Measurements from ENCODE around the gene PRKAR2B. TPM values are rescaled to one million over a fixed set of nuclear protein-coding genes. Genes with fewer than 3 reads are reported as not detected.

PRKAR2B gene
- total RNA-seq, 2 experiments from 2014 or later, result 0.93 to 1.4 TPM

DNA sequence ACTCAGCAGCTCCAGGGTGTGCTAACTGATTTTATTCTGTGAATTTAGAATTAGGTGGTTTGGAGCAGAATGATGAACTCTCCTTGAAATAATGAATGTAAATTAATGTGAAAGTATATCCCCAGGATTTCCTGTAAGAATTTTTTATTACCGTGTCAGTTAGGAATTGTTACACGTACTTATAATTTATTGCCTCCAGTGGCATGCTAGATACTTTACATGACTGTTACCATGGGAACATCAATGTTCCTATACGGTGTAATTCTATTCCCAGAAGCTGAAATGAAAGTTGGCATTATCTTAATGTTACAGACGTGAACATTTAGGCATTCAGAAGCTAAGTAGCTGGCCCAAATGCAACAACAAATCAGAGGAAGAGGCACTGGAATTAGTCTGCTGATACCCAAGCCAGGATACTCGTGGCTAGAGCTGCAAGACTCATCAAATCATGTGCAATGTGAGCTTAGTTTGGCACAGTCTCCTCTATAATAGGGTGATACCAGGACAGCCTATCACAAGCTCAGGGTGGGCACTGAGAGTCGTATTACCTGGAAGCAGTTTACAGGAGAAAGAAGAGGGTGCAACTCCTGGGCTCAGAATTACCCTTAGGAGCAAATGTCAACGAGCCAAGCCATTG lies 30.0 kb upstream of the PRKAR2B start:
- no peak overlapping the region for H3K4me3 Mint-ChIP-seq
- H3K27ac Mint-ChIP-seq, result no peak overlapping the region
- H3K4me1 Mint-ChIP-seq, result no peaks in the 10 kb centered on the region
- CTCF ChIA-PET, result interaction anchor here (1.2 kb wide), 1 partner anchor 23 kb away, joined by 4 read pairs; no protein-coding TSS in a partner anchor
- ATAC-seq (no peak), DNase-seq (no peak)
- intact Hi-C loops (cut with DNase I, micrococcal nuclease), result no loop called here
- no peaks in the 10 kb centered on the region for H3K36me3 Mint-ChIP-seq (ENCODE audit: low read depth)
- POLR2A ChIA-PET, result interaction anchor here (0.6 kb wide), 1 partner anchor 10 kb away, joined by 4 read pairs; no protein-coding TSS in a partner anchor
- peaks cover 4% of the 10 kb centered on the region for H3K27me3 Mint-ChIP-seq
- H3K9me3 Mint-ChIP-seq (ENCODE audit: low read depth), result no peaks in the 10 kb centered on the region

DNA sequence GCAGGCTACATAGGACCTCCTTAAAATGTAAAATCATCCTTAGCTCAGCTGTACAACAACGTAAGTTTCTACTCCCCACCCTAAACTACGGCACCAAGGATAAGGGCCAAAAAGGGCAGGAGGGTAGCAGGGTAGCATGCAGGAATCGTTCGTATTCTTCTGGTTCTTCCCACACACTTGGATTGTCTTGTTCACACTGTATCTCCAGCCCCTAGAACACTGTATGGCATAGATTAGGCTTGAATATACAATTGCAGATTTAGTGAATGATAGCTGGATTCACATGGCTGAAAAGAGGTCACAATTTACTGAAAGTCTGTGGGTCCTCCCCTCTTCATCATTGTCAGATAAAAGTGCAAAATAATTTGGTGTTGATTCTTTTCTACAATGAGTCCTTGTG lies 28.2 kb upstream of the PRKAR2B start:
- Mint-ChIP-seq H3K4me1 (no peaks in the 10 kb centered on the region), H3K27me3 (peaks cover 4% of the 10 kb centered on the region), H3K27ac (no peak overlapping the region), H3K9me3 (ENCODE audit: low read depth) (no peaks in the 10 kb centered on the region), H3K36me3 (ENCODE audit: low read depth) (no peaks in the 10 kb centered on the region), H3K4me3 (no peak overlapping the region)
- DNase-seq (no peak), ATAC-seq (no peak)
- POLR2A ChIA-PET, result no interaction called here
- CTCF ChIA-PET, result no interaction called here
- intact Hi-C loops (cut with DNase I, micrococcal nuclease), result no loop called here

DNA sequence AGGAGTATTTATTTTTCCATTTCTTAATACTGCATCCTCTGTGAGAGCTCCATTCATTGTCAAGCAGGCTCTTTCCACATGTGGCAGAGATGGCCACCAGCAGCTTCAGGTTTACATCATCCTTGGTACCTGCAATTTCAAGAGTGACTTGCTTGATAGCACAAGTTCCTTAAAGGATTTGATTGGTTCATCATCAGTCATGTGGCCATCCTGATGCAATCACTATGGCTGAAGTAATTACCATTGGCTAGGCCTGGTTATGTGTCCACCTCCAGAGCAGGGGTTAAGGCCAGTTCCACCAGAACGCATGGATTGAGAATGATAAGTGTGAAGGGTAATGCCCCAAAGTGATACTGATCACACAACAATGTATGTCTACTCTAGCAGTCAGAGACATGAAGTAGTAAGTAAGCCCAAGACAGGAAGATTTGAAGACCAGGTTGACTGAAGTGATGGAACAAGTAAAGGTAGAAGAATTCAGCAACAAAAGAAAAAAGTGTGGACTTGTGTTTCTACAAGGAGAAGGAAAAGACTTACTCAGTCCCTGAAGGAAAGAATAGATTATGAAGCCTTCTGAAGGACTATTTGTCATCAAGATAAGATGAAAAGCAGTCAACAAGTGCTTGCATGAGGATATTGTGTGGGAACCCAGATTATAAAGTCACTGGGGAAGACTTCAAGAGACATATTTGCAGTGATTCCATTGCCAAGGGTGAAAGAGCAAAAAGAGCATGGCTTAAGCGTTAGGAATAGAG lies 26.4 kb upstream of the PRKAR2B start:
- POLR2A ChIA-PET, result no interaction called here
- DNase-seq, result no peak
- H3K27ac Mint-ChIP-seq, result no peak overlapping the region
- peaks cover 4% of the 10 kb centered on the region for H3K27me3 Mint-ChIP-seq
- intact Hi-C loops (cut with DNase I, micrococcal nuclease), result no loop called here
- CTCF ChIA-PET, result interaction anchor here (0.9 to 1.6 kb wide), 2 partner anchors 11 to 13 kb away, joined by 3 to 4 read pairs; no protein-coding TSS in a partner anchor
- H3K4me3 Mint-ChIP-seq, result no peak overlapping the region
- H3K9me3 Mint-ChIP-seq (ENCODE audit: low read depth), result no peaks in the 10 kb centered on the region
- H3K4me1 Mint-ChIP-seq, result no peaks in the 10 kb centered on the region
- no peaks in the 10 kb centered on the region for H3K36me3 Mint-ChIP-seq (ENCODE audit: low read depth)
- no peak for ATAC-seq

DNA sequence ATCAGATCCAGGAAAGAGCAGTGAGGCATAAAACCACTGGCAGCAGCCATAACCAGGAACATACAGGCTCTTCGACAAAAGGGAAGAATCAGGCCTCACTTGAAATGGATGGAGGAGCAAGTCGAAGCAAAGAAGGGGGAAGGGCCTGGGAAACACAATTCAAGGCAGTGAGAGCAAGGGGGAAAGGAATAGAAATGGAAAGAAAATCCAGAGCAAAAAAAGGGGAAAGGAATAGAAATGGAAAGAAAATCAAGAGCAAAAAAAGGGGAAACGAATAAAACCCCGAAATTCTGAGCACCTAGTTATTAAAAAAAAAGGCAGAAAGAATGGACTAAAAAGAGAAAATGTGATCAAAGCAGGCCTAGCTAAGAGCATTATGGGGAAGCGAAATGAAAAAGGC lies 24.1 kb upstream of the PRKAR2B start:
- Mint-ChIP-seq H3K4me3 (no peak overlapping the region), H3K36me3 (ENCODE audit: low read depth) (no peaks in the 10 kb centered on the region), H3K27me3 (peaks cover 2% of the 10 kb centered on the region), H3K27ac (no peak overlapping the region), H3K4me1 (no peaks in the 10 kb centered on the region), H3K9me3 (ENCODE audit: low read depth) (peaks cover 1% of the 10 kb centered on the region)
- ATAC-seq, result no peak
- DNase-seq, result no peak
- intact Hi-C loops (cut with DNase I, micrococcal nuclease), result no loop called here
- ChIA-PET POLR2A (no interaction called here), CTCF (interaction anchor here (1.1 kb wide), 1 partner anchor 18 kb away, joined by 3 read pairs; no protein-coding TSS in a partner anchor)

DNA sequence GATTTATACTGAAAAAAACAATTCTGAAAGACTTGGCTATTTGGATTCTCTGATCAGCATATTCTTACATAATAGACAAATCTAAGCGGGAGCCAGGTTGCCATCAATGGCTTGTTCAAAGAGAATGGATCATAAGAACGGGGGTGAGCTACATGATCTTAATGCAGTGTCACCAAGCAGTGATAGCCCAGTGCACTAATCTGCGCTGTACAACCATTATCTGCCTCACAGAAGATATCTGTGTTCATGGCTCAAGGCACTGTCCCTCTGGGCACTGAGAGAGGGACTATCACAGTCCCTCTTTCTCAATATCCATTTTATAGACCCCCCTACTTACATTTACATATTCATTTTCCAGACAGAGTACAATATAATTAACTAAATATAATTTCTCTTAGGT lies 22.9 kb upstream of the PRKAR2B start:
- intact Hi-C loops (cut with DNase I, micrococcal nuclease), result no loop called here

DNA sequence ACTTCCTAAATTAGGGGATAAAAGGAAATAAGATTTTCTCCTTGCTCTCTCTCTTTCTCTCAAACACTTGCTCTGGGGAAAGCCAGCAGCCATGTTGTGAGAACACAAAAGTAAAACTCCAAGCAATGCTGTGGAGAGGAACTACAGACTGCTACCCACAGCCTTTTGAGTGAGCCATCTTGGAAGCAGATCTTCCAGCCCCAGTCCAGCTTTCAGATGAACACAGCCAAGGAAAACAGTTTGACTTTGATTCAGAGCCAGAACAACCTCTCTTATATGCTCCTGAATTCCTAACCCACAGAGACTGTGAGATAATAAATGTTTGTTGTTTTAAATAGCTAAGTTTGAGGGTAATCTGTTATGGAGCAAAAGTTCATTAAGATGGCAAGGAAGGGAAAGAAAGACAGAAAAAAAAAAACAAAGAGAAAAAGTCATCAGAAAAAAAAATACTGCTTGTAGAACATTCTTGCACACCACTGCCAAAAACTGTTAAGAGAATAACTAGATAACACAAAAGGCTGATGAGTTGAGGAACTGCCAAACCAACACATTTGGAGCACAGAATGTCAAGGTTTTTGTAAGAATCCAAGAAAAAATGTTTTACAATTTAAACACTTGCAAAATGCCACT lies 20.9 kb upstream of the PRKAR2B start:
- CTCF ChIA-PET, result interaction anchor here (0.6 to 1.1 kb wide), 3 partner anchors 16 to 188 kb away, joined by 3 to 4 read pairs (median 3); no protein-coding TSS in a partner anchor
- no peak for ATAC-seq

More for the DNA sequence above, 22.9 kb upstream of the PRKAR2B start:
- Mint-ChIP-seq H3K27ac (no peak overlapping the region), H3K27me3 (peaks cover 2% of the 10 kb centered on the region), H3K4me1 (no peaks in the 10 kb centered on the region), H3K9me3 (ENCODE audit: low read depth) (peaks cover 1% of the 10 kb centered on the region), H3K36me3 (ENCODE audit: low read depth) (no peaks in the 10 kb centered on the region), H3K4me3 (no peak overlapping the region)
- POLR2A ChIA-PET, result no interaction called here
- CTCF ChIA-PET, result no interaction called here
- ATAC-seq (no peak), DNase-seq (no peak)

DNA sequence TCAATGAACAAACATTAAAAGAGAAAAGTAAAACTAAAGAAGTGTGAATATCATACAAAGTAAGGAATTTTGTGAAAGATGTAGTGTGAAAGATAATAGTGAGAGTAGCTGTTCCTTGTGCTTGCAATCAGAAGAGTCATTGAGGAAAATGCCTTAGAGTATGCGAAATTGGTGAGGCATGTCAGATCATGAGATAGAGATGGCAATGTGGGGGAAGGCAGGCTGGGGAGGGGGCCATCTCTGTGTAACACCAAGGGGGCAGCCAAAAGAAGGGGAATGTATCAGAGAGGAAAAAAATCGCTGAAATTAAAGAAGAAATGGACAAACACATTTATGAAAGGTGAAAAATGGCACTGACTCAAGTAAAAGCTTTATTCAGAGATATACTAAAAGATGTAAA lies 19.6 kb upstream of the PRKAR2B start:
- Mint-ChIP-seq H3K4me3 (no peak overlapping the region), H3K27ac (no peak overlapping the region), H3K9me3 (ENCODE audit: low read depth) (peaks cover 1% of the 10 kb centered on the region), H3K36me3 (ENCODE audit: low read depth) (no peaks in the 10 kb centered on the region), H3K4me1 (no peaks in the 10 kb centered on the region), H3K27me3 (no peaks in the 10 kb centered on the region)
- POLR2A ChIA-PET, result interaction anchor here (0.6 kb wide), 2 partner anchors 10 to 689 kb away, joined by 4 to 12 read pairs; no protein-coding TSS in a partner anchor
- intact Hi-C loops (cut with DNase I, micrococcal nuclease), result no loop called here
- DNase-seq (no peak), ATAC-seq (no peak)
- CTCF ChIA-PET, result interaction anchor here (1.1 kb wide), 1 partner anchor 17 kb away, joined by 4 read pairs; no protein-coding TSS in a partner anchor

More for the DNA sequence above, 20.9 kb upstream of the PRKAR2B start:
- Mint-ChIP-seq H3K27me3 (no peaks in the 10 kb centered on the region), H3K4me1 (no peaks in the 10 kb centered on the region), H3K4me3 (no peak overlapping the region), H3K36me3 (ENCODE audit: low read depth) (no peaks in the 10 kb centered on the region), H3K27ac (no peak overlapping the region), H3K9me3 (ENCODE audit: low read depth) (peaks cover 1% of the 10 kb centered on the region)
- POLR2A ChIA-PET, result no interaction called here
- no peak for DNase-seq
- intact Hi-C loops (cut with DNase I, micrococcal nuclease), result no loop called here

DNA sequence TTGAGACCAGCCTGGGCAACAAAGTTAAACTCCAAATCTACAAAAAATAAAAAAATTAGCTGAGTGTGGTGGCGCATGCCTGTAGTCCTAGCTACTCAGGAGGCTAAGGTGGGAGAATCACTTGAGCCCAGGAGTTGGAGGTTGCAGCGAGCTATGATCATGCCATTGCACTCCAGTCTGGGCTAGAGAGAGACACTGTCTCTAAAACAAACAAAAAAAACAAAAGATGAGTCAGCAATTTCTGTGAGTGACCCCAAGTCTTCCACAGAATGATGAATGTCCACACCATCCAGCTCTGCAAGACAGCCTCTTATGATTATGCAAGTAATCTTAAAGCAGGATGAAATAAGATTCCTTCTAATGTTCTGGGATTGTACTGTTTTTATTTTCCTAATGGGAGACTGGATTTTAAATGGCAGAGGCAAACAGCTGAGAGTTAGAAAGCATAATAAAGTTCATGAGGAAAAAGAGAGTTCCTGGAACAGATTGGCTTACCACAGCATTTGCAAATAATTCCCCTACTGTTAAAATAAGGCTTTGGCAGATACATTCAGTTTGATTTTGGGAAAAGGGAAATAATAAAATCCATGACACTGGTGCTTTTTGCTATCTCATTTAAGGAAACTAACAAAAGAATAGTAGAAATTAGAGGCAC lies 18.9 kb upstream of the PRKAR2B start:
- Mint-ChIP-seq H3K27me3 (no peaks in the 10 kb centered on the region), H3K27ac (no peak overlapping the region), H3K4me3 (no peak overlapping the region), H3K4me1 (no peaks in the 10 kb centered on the region), H3K36me3 (ENCODE audit: low read depth) (no peaks in the 10 kb centered on the region), H3K9me3 (ENCODE audit: low read depth) (peaks cover 1% of the 10 kb centered on the region)
- intact Hi-C loops (cut with DNase I, micrococcal nuclease), result no loop called here
- CTCF ChIA-PET, result no interaction called here
- DNase-seq (no peak), ATAC-seq (no peak)
- POLR2A ChIA-PET, result no interaction called here

DNA sequence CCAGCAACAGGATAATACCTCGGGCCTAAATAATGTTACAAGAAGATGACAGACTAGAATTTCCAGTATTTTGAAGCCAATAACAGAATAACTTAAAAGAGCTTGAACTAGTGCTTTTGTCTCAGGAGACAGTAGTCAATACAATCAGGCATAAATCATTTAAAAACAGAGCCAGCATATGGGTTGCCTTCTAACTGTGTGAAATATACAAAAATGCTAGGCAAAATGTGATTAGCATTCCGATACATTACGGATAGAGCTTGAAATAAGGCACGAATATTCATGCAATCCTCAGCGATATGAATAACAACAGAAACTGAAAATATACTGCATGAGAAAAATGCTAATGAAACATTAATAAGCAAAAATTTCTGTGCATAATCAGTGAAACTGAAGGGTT lies 18.3 kb upstream of the PRKAR2B start:
- Mint-ChIP-seq H3K27me3 (no peaks in the 10 kb centered on the region), H3K4me3 (no peak overlapping the region), H3K36me3 (ENCODE audit: low read depth) (no peaks in the 10 kb centered on the region), H3K9me3 (ENCODE audit: low read depth) (peaks cover 1% of the 10 kb centered on the region), H3K27ac (no peak overlapping the region), H3K4me1 (no peaks in the 10 kb centered on the region)
- intact Hi-C loops (cut with DNase I, micrococcal nuclease), result no loop called here
- ATAC-seq, result no peak
- ChIA-PET CTCF (no interaction called here), POLR2A (no interaction called here)
- no peak for DNase-seq

DNA sequence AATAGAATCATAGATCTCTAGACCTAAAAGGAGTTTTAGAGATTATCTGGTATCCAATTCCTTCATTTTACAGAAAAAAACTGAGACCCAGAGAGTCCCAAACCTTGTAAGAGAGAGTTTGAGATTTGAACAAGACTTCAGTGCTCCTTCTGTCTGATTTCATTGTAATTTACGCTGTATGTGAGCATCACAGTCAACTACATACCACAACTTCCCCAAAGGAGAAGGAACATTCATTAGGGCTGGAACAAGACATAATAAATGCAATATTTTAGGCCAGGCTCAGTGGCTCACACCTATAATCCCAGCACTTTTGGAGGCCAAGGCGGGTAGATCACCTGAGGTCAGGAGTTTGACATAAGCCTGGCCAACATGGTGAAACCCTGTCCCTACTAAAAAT lies 17.3 kb upstream of the PRKAR2B start:
- peaks cover 1% of the 10 kb centered on the region for H3K9me3 Mint-ChIP-seq (ENCODE audit: low read depth)
- no peaks in the 10 kb centered on the region for H3K4me1 Mint-ChIP-seq
- no peak for DNase-seq
- intact Hi-C loops (cut with DNase I, micrococcal nuclease), result no loop called here
- no peak overlapping the region for H3K4me3 Mint-ChIP-seq
- ATAC-seq, result no peak
- H3K27me3 Mint-ChIP-seq, result no peaks in the 10 kb centered on the region
- POLR2A ChIA-PET, result no interaction called here
- no peaks in the 10 kb centered on the region for H3K36me3 Mint-ChIP-seq (ENCODE audit: low read depth)
- no peak overlapping the region for H3K27ac Mint-ChIP-seq
- CTCF ChIA-PET, result interaction anchor here (0.6 kb wide), 2 partner anchors 229 to 279 kb away, joined by 3 to 4 read pairs; no protein-coding TSS in a partner anchor

DNA sequence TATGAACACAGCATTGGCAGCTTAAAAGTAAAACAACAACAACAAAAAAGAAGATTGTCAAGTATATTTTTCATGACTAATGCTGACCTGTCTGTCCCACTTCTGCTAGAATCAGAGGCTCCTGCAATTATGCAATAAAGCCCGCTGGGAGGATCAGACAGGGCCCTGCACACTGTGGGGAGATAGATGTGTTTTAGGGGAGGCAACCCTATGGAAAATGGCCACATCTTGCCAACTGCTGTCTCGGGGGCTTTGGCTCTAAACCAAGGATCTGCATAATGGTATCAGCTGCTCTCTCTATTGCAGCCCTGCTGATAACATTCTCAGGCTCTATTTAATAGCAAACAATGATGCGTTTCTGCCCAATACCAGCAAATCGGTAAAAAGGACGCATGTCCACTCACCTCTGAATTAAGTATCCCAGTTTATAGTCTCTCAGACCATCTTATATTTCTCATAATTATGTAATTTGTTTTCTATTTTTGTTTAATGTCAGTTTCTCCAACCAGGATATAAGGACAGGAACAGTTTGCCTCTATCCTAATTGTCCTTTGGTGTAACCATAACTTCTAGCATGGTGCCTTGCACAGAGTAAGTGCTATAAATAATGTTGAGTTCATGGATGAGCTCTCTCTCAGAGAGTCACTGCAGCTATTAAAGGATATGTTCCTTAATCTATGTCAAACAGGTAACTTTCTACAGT lies 15.3 kb upstream of the PRKAR2B start:
- DNase-seq, result no peak
- ATAC-seq, result no peak
- no peak overlapping the region for H3K27ac Mint-ChIP-seq
- no peaks in the 10 kb centered on the region for H3K36me3 Mint-ChIP-seq (ENCODE audit: low read depth)
- H3K4me1 Mint-ChIP-seq, result no peaks in the 10 kb centered on the region
- intact Hi-C loops (cut with DNase I, micrococcal nuclease), result no loop called here
- POLR2A ChIA-PET, result interaction anchor here (0.6 kb wide), 1 partner anchor 11 kb away, joined by 6 read pairs; no protein-coding TSS in a partner anchor
- CTCF ChIA-PET, result no interaction called here
- no peaks in the 10 kb centered on the region for H3K9me3 Mint-ChIP-seq (ENCODE audit: low read depth)
- no peak overlapping the region for H3K4me3 Mint-ChIP-seq
- H3K27me3 Mint-ChIP-seq, result peaks cover 2% of the 10 kb centered on the region
